GM21825 (cell line): ENCODE data around the gene MEF2C.
A peak's percentile ranks its signal among the peaks of the same experiment; 100 is the strongest.

Experiments
- ATAC-seq: cut with Tn5 transposase; IDR thresholded peaks from one replicate; pipeline ENCODE4 v1.9.1; 2021; ENCODE audit warnings: mild to moderate bottlenecking, moderate library complexity; ENCODE audit not compliant: unreplicated experiment

The MEF2C gene

GRCh38 chr5:88888848-88889188 lies 5.8 kb upstream of the MEF2C start:
- peak; percentile 6 for ATAC-seq

GRCh38 chr5:88888291-88888690 lies 5.3 kb upstream of the MEF2C start:
- no peak for ATAC-seq

- no peak for ATAC-seq
These were observed 4.4 kb upstream of the MEF2C start for GRCh38 chr5:88887342-88887741.

- no peak for ATAC-seq
These were observed 3.9 kb upstream of the MEF2C start for GRCh38 chr5:88886746-88887341.

- ATAC-seq = no peak
These were observed 3.3 kb upstream of the MEF2C start for GRCh38 chr5:88886252-88886651.

GRCh38 chr5:88885002-88885401 lies 2.0 kb upstream of the MEF2C start:
- ATAC-seq = no peak

GRCh38 chr5:88884608-88884877 lies 1.6 kb upstream of the MEF2C start:
- ATAC-seq = no peak

GRCh38 chr5:88883836-88884607 lies 1.0 kb upstream of the MEF2C start:
- ATAC-seq = peak; percentile 21

- ATAC-seq = no peak
These were observed 527 bp downstream of the MEF2C start for GRCh38 chr5:88882276-88883038.

GRCh38 chr5:88881571-88881971 lies 1.4 kb downstream of the MEF2C start:
- no peak for ATAC-seq

- ATAC-seq = no peak
These were observed 2.8 kb downstream of the MEF2C start for GRCh38 chr5:88880201-88880600.

- ATAC-seq = no peak
These were observed 3.3 kb downstream of the MEF2C start for GRCh38 chr5:88879724-88880123.

- no peak for ATAC-seq
These were observed 4.0 kb downstream of the MEF2C start for GRCh38 chr5:88878976-88879375.

- no peak for ATAC-seq
These were observed 5.2 kb downstream of the MEF2C start for GRCh38 chr5:88877826-88878225.

- ATAC-seq = no peak
These were observed 6.3 kb downstream of the MEF2C start for GRCh38 chr5:88876714-88877113.

- ATAC-seq = peak; percentile 38
These were observed 7.4 kb downstream of the MEF2C start for GRCh38 chr5:88875341-88876234.

GRCh38 chr5:88873447-88873846 lies 9.5 kb downstream of the MEF2C start:
- no peak for ATAC-seq

- no peak for ATAC-seq
These were observed 10.0 kb downstream of the MEF2C start for GRCh38 chr5:88872971-88873370.

- ATAC-seq = no peak
These were observed 12.7 kb downstream of the MEF2C start for GRCh38 chr5:88870285-88870684.

GRCh38 chr5:88868468-88869068 lies 14.4 kb downstream of the MEF2C start:
- ATAC-seq = no peak

- no peak for ATAC-seq
These were observed 15.3 kb downstream of the MEF2C start for GRCh38 chr5:88867638-88868037.
